Measurements from ENCODE around the gene ZNF33B.
"Not testable (repeated sequence)": the region's sequence is repeated elsewhere in the genome, so short reads cannot be mapped to it uniquely, and the experiment has no call there.

The ZNF33B gene

DNA sequence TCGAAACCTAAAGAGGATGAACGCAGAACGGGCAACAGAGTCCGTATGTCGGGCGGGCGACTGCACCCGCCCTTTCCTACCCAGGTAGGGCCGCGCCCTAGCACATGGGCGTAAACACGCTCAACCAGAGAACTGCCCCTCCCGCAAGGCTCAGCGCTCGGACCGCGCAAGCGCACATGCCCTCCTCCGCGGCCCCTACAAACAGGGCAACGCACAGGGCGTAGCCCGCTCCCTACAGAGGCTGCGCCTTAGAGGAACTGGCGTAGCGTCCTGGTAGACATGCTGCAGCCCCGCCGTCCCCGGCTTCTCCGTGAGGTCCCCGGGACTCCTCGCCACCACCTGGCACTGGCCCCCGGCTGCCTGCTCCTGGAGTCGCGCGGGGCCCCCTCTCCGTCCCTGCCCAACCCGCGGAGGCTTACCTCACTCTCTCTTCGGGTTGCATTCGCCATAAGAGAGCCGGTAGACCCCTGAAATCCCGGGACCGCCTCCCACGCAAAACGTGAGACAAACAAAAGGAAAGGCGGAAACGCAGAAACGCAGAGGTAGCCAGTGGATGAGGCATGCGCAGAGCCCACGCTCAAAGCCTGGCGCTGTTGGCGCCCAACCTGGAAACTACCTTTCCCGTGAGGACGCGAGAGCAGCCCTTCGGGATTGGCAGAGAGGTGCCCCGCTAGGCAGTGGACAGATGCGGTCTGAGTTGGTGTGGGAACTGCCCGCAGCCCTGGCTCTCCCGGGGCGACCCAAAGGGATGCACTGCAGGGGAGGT lies at the start of gene ZNF33B:
TSS of gene ZNF33B (minus strand) at position 516 of the 766 bp plus-strand sequence. CDS start 1,642 bp downstream, outside the sequence.
- peak; percentile 93 for DNase-seq

DNA sequence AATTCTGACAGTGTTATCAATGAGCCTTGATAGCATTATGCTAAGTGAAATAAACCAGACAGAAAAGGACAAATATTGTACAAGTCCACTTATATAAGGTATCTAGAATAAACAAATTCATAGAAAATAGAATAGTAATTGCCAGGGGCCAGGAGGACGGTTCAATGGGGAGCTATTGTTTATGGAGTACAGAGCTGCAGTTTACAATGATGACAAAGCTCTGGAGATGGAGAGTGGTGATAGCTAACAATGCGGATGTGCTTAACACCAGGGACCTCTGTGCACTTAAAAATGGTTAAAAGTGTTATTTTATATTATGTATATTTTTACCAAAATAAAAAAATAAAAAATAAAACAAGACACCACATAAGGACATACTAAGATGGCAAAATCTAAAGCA lies 46.1 kb upstream of the ZNF33B start:
- DNase-seq, result no peak

DNA sequence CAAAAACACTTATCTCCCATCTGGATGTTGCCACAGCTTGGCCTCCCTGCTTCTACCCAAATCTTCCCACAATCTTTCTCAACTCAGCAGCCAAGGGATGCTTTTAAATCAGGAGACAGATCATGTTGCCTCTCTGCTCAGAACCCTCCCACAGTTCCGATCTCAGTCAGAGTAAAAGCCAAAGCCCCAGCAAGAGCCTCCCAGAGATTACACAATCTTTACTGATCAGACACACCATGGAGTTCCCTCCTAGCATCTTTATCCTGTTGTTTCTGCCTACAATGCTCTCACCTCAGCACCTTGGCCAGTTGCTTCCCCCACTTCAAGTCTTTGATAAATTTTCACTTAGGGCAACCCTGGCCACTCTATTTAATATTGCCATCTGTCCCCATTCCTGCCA lies 41.9 kb upstream of the ZNF33B start:
- no peak for DNase-seq

DNA sequence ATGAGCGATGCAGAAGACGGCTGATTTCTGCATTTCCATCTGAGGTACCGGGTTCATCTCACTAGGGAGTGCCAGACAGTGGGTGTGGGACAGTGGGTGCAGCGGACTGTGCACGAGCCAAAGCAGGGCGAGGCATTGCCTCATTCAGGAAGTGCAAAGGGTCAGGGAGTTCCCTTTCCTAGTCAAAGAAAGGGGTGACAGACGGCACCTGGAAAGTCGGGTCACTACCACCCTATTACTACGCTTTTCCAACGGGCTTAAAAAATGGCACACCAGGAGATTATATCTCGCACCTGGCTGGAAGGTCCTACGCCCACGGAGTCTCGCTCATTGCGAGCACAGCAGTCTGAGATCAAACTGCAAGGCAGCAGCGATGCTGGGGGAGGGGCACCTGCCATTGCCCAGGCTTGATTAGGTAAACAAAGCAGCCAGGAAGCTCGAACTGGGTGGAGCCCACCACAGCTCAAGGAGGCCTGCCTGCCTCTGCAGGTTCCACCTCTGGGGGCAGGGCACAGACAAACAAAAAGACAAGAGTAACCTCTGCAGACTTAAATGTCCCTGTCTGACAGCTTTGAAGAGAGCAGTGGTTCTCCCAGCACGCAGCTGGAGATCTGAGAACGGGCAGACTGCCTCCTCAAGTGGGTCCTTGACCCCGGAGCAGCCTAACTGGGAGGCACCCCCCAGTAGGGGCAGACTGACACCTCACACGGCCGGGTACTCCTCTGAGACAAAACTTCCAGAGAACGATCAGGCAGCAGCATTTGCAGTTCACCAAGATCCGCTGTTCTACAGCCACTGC lies 27.0 kb upstream of the ZNF33B start:
- DNase-seq, result not testable (repeated sequence)

DNA sequence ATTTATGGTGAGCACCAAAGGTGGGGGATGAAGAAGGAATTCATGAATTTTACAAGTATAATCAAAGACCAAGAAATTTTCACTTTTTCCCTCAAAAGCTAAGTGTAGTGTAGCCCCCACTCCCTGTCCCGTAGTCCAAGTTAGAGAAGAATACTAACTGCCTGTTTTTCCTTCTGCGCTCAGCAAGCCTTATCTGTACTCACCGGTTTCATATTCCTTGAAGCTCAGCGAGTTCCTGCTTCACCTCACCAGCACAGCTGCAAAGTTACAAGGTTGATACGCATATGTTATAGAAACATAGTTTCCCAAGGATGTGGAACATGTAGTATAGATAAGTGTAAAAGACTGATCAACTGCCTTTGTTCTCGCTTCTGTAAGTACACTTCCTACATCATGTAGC lies 16.0 kb upstream of the ZNF33B start:
- DNase-seq, result no peak

DNA sequence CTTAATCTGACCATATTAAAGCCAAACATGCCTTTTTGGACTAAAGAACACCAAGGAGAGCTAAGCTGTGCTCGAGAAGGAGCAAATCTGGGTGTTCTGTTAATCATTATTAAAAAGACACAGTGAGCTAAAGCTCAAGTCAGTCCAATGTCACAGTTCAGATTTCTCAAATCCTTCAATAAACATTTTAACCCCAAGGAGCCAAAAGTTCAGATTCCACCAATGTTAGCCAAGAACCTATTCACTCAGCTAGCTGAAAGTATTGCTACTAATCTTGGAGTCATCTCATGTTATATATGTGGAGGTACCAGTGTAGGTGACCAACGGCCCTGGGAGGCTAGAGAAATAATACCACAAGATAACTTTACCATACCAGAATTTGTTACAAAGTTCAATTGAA lies 14.5 kb upstream of the ZNF33B start:
- no peak for DNase-seq

DNA sequence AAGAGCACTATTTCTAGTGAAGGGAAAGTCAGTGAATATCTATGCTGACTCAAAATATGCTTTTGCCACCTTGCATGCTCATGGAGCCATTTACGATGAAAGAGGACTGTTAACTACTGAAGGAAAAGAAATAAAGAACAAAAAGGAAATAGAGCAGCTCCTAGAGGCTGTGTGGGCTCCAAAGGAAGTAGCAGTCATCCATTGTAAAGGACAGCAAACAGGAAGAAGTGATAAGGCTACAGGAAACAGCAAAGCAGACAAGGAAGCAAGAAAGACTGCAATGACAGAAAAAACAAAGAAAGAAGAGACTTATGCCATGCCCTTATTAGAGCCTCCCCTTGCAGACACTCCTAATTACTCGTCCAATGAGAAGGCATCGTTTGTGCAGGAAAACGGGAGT lies 12.0 kb upstream of the ZNF33B start:
- no peak for DNase-seq

DNA sequence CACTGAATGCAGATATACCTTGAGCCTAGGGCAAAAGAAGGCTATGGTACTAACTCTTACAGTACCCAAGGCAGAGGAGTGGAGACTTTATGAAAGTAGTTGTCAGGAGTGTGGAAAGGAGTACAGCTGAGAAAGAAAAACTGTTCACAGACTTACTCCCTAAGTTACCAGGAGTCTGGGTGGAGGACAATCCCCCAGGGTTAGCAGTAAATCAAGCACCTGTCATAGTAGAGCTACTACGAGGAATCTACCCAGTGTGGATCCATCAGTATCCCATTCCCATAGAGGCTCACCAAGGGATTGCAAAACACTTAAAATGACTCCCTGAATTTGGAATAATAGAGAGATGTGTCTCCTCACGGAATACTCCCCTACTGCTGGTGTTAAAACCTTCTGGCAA lies 10.1 kb upstream of the ZNF33B start:
- no peak for DNase-seq

DNA sequence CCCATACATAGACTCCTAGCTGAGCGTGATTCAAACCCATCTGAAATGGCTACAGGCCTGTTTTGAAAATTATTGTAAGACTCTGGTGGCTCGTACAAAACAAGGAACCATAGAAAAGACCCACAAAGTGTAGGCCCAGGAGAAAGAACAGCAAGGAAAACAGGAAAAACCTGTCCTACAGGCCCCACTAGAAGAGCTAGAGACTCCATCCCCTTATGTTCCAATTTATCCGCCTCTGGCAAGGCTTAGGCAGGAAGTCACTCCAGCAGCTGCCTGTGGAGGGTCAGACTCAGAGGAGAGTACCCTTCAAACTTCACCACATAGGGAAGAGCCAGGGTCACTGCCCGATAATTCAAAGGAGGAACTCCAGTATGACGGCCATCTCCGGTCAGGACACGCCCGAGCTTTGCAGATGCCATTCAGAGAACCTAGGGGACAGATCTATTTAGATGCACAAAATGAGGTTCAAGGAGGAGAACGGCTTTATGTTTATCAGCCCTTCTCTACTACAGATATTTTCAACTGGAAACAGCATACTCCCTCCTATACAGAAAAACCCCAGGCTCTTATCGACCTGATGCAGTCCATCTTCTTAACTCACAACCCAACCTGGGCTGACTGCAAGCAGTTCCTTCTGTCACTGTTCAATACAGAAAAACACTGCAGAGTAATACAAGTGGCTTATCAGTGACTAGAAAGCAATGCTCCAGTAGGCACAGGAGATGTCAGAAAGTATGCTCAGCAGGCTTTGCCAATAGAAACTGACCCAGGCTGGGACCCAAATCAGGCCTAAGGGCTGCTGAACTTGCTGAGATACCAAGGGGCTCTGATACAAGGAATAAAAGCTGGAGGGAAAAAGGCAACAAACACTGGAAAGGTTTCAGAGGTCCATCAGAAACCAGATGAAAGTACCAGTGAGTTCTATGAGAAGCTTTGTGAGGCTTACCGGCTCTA lies 8.6 kb upstream of the ZNF33B start:
- no peak for DNase-seq

DNA sequence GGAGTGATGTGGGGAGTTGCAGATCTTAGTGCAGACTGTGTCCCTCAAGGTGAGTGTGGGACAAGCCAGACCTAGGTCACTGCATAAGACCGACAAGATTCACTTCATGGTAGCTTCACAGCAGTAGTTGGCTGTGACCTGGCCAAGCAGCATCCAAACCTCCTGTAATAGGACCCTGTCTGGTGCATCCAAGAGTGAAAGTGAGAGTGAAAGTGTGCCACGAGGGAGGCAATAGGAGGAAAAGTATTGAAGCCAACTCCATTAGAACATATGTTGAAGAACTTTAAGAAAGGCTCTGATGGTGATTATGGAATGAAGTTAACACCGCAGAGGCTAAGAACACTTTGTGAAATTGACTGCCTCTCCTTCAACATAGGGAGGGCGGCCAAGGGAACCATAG lies 7.8 kb upstream of the ZNF33B start:
- DNase-seq, result no peak

DNA sequence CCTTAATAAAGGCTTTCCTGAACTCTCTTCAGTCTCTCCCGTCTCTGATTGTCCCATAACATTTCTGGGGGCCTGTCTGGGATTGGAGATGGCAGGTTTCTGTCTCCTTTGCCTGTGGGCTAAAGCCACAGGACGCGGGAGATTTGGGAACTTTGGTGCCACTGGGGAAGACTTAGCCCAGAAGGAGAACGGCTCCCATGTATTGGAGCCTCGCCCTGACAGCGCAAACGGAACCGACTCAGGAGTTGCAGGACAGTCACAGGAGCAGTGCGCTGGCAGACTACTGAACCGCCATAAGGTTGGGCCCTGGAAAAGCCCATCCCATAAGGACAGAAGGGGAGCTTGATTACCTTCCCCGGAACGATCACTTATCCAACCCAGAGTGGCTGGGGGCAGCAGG lies 7.1 kb upstream of the ZNF33B start:
- no peak for DNase-seq

DNA sequence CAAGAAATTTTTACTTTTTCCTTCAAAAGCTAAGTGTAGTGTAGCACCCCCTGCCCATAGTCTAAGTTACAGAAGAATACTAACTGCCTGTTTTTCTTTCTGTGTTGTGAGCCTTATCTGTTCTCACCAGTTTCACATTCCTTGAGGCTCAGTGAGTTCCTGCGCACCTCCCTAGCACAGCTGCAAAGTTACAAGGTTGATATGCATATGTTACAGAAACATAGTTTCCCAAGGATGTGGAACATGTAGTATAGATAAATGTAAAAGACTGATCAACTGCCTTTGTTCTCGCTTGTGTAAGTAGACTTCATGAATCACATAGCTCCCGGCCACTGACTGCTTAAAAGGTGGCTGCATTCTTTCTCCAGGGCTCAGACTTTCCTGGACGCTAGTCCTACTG lies 6.7 kb upstream of the ZNF33B start:
- DNase-seq, result no peak

DNA sequence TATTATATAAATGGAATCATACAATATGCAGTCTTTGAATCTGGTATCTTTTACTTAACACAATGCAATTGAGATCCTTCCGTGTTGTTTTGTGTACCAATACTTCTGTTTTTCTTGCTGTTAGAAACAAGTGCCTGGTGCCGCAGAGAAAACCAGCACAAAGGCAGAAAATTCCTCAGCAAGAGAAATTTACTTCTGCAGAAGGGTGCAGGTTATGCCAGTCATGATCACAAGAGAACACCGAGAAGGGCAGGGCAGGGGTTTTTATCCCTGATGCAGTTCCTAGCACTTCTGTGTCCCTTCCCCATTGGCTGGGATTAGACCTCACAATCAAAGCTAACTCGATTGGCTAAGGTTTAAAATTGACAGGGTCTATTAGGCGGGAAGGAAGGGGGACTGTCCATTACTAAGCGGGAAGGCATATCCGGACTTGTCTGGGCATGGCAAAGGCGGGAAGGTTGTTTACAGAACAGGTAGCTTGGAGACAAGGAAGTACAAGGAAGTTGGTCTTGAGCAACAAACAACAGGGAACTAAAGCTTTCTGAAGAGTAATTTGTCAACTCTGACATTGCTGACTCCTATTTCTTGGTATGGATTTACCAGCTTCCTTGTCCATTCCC lies 2.4 kb upstream of the ZNF33B start:
- DNase-seq, result no peak

DNA sequence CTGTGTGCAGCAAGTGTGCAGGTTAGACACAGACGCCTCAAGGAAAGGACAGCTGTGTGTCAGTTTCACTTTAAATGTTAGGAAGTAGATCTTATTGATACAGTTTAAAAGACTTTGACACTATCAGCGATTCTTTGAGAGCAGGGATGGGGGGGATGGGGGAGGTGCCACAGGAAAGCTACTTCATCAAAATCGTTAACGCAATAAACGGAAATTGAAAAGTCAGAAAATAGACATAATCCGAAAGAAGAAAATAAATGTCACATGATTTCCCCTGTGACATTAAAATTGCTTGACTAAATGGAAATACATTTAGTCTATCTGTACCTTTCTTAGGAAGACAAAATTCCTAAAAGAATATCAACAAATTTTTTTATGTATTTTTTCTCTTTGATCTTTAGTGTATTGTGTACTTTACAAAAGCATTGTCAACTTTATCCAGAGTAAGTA lies 476 bp upstream of the ZNF33B start:
- DNase-seq, result no peak

DNA sequence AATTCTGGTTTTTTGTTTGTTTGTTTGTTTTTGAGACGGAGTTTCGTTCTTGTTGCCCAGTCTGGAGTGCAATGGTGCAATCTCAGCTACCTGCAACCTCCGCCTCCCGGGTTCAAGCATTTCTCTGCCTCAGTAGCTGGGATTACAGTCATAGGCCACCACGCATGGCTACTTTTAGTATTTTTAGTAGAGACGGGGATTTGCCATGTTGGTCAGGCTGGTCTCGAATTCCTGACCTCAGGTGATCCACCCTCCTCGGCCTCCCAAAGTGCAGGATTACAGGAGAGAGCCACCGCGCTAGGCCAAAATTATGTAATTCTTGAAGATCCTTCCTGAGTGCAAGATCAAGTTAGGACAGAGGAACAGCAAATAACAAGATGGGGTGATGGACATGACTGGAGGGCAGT lies 719 bp downstream of the ZNF33B start:
- no peak for DNase-seq

DNA sequence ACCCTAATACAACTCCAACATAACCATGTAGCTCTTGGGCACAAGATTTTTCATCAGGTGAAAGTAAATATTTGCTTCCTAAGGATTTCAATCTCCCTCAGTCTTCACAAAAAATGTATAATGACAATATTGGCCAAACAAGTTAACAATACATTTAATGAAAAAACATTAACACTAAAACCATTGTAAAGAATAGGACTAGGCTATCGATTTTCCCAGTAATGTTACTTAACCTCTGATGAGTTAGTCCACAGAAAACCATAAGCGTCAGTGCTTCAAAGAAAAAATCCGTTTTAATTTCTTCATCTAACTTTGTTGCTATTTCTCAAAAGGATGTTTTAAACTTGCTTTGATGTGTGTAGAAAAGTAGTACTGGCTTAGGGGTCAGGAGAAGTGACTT lies 1.2 kb downstream of the ZNF33B start:
- DNase-seq, result no peak

DNA sequence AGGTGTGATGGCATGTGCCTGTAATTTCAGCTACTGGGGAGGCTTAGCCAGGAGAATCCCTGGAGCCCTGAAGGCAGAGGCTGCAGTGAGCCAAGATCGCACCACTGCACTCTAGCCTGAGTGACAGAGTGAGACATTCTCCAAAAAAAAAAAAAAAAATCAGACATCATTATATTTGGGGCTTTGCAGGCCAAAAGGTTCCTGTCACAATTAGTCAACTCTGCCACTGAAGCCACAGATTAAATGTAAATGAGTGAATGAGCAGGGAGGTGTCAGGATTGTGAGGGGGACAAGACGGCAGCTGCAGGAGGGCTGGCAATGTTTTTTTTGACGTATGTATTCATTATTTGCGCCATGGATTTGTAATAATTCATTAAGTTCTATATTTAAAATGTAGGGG lies 3.3 kb downstream of the ZNF33B start:
- DNase-seq, result no peak

DNA sequence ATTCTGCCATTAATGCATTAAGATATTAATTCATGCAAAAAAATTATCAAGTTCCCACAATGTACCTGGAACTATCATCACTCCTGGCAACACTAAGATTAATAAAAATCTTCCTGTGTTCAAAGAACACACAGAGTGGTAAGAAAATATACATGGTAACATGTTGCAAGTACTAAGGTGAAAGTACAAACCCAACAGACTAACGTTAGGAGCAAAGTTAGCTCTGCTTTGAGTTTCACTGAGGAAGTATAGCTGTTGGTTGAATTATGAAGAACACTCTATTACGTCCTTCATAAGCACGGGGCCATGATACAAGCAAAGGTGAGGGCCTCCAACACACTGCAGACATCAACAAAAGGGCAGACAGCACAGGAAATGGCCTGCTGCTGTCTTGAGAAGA lies 5.8 kb downstream of the ZNF33B start:
- DNase-seq, result no peak

DNA sequence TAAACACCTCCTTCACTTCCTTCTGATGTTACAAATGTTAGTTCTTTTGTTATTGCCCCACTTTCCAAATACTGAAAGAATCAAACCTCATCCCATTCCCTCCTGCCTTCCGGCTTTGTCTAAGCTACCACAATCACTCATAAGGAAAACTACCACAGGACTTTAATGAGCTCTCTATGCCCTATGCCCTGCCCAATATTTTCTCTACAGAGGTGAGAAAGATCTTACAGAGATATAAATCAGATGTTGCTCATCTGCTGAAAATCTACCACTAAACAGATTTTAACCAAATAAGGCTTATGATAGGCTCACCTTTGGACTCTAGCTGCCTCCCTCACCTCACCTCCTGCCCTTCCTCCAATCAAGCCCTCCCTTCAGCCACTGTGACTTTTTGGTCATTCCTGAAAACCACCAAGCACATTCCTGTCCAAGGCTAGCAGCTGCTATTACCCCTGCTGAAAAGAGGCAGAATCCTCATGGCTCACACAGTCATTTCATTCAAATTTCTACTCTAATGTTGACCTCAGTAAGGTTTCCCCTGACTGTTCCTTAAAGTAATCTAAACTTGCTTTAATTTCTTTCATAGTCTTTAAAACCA lies 7.7 kb downstream of the ZNF33B start:
- DNase-seq, result no peak

DNA sequence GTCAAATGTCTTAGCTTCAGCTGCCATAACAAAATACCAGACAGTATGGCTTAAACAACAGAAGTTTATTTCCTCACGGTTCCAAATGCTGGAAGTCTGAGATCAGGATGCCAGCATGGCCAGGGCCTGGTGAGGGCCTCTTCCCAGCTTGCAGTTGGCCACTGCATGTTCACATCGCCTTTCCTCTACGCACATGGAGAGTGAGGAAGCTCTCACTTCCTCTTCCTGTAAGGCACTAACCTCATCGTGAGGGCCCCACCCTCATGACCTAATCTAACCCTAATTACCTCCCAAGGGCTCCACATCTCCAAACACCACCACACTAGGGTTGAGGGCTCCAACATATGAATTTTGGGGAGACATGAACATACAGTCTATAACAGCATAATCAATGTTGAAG lies 14.4 kb downstream of the ZNF33B start:
- DNase-seq, result no peak

DNA sequence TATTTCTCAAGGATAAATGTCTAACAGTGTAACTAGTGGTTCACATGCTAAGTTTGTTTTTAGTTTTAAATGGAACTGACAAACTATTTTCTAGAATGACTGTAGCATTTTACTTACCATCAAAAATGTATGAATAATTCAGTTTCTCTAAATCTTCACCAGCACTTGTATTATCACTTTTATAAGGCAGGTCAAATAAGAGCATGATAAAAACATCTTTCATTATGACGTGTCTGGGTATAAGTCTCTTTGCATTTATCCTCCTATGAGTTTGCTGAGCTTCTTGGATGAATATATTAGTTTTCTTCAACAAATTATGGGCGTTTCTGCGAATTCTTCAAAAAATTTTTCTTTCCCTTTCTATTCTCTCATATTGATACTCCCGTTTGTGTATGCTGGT lies 19.9 kb downstream of the ZNF33B start:
- no peak for DNase-seq

DNA sequence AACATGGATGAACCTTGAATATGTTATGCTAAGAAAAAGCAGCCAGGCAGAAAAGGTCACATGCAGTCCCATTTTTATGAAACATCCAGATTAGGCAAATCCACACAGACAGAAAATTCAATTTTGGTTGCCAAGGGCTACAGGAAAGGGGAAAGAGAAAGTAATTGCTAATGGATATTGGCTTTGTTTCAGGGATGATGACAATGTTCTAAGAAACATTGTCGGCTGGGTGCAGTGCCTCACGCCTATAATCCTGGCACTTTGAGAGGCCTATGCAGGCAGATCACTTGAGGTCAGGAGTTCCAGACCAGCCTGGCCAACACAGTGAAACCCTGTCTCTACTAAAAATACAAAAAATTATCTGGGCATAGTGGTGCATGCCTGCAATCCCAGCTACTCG lies 23.0 kb downstream of the ZNF33B start:
- DNase-seq, result no peak
